ENCODE data around the gene HMG20B.

GRCh38 chr19:3606174-3606689 is 33.5 kb downstream of the HMG20B start:
- TF ChIP-seq POLR2AphosphoS5 (IDR thresholded peaks at IDR 0.05) (no peak), CTCF (IDR thresholded peaks at IDR 0.05) (no peak)
